GM13977 (cell line): ENCODE measurements around the gene OR1L4.

ENCODE experiments used
- DNase-seq: peaks from one replicate; pipeline ENCODE4 v3.0.0; 2012; ENCODE audit warnings: low spot score
- in situ Hi-C: fragments of 300-500 bp; cut with MboI; formaldehyde crosslinking; loops from one replicate; pipeline ENCODE4 v1.12.0; 2022; ENCODE audit warnings: low sequenced_read_pairs, low pct_unique_long_range_greater_than_20kb, mixed read lengths, inconsistent platforms; ENCODE audit not compliant: unreplicated experiment
- TF ChIP-seq, protein P1 (sequence below): IDR thresholded peaks from 2 replicates; pipeline ENCODE4 v1.5.1; 2012; ENCODE audit warnings: mild to moderate bottlenecking, control low read depth; ENCODE audit not compliant: insufficient read depth; ENCODE audit errors: extremely low read depth, missing control alignments

OR1L4 gene

DNA sequence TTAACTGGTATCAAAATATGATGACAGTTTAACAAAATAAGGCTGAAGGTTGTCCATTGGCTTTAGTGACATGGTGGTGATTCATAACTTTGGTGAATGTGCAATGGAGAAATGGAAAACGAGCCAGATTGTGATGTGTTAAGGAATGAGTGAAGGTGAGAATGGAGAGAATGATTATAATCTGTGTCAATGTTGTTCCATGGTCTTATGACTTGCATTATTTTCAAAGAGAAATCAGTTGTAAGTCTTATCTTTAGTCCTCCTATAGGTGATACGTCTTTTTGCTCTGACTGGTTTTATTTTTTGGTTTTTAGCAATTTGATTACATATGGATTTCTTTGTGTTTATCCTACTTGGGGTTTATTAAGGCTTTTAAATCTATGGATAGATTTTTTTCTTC is 31.0 kb downstream of the OR1L4 start:
- no peak for DNase-seq
- in situ Hi-C loops, result no loop called here
- TF ChIP-seq, protein P1, sequence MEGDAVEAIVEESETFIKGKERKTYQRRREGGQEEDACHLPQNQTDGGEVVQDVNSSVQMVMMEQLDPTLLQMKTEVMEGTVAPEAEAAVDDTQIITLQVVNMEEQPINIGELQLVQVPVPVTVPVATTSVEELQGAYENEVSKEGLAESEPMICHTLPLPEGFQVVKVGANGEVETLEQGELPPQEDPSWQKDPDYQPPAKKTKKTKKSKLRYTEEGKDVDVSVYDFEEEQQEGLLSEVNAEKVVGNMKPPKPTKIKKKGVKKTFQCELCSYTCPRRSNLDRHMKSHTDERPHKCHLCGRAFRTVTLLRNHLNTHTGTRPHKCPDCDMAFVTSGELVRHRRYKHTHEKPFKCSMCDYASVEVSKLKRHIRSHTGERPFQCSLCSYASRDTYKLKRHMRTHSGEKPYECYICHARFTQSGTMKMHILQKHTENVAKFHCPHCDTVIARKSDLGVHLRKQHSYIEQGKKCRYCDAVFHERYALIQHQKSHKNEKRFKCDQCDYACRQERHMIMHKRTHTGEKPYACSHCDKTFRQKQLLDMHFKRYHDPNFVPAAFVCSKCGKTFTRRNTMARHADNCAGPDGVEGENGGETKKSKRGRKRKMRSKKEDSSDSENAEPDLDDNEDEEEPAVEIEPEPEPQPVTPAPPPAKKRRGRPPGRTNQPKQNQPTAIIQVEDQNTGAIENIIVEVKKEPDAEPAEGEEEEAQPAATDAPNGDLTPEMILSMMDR, result no peak

DNA sequence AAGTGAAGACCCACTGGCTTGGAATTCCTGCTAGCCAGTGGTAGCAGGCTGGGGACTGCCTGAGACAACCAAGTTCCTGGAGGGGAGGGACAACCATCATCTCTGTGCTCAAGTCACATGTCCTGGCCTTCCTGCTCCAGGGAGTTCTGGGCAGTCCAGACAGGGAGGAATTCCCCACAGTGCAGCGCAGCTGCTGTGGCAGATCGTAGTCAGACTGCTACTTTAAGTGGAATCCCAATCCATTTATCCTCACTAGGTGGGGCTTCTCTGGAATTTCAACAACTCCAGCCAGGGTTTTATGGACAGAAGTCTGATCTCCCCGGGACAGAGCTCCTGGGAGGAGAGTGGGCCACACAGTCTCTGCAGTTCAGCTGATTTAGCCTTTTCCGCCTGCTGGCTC is 44.0 kb downstream of the OR1L4 start:
- TF ChIP-seq, protein P1, result no peak
- in situ Hi-C loops, result no loop called here
- no peak for DNase-seq
